PFSK-1 (cell line): ENCODE results near the gene SKP2.

ENCODE experiments used
- FOXP2 ChIP-seq: optimal IDR thresholded peaks from 2 replicates; pipeline ENCODE3; 2011; ENCODE audit warnings: borderline replicate concordance, control low read depth, inconsistent platforms; ENCODE audit not compliant: insufficient read depth; ENCODE audit errors: extremely low read length, extremely low read depth
- POLR2AphosphoS5 ChIP-seq: IDR thresholded peaks from 2 replicates; pipeline ENCODE4 v1.6.1; 2012; ENCODE audit warnings: low read depth, mild to moderate bottlenecking, control low read depth, low read length, moderate library complexity
- SIN3A ChIP-seq: IDR thresholded peaks from 2 replicates; pipeline ENCODE4 v1.6.1; 2012; ENCODE audit warnings: mild to moderate bottlenecking, low read length, moderate library complexity, borderline replicate concordance; ENCODE audit not compliant: insufficient read depth
- TAF1 ChIP-seq: IDR thresholded peaks from 2 replicates; pipeline ENCODE4 v1.6.1; 2012; ENCODE audit warnings: low read length, control low read depth, borderline replicate concordance; ENCODE audit not compliant: insufficient read depth
- TF ChIP-seq, protein P1 (sequence below), 2 experiments: IDR thresholded peaks; 2 replicates each; pipeline versions ENCODE4 v1.6.1 to v1.8.0; 2011 to 2012; ENCODE audit warnings: low read depth in 2 of 2, low read length in 2 of 2, control low read depth in 1 of 2, inconsistent platforms in 1 of 2, mild to moderate bottlenecking in 1 of 2, moderate library complexity in 1 of 2; ENCODE audit not compliant: insufficient read depth in 1 of 2

SKP2 gene

DNA sequence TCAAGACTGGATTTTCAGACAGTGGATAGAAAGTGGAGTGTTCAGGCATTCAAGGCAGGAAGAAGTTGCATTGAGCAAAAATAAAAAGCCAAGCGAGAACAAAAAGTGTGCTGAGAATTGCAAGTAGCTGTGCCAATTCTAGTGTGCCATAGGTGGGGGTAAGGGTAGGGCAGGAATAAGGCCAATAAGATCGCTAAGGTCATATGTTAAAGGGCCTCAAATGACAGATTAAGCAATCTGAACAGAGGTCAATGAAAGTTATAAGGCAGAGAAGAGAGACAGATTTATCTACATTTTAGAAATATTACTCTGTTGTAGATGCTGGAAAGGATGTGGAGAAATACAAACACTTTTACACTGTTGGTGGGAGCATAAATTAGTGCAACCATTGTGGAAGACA is 53.4 kb downstream of the SKP2 start:
- TF ChIP-seq, protein P1, sequence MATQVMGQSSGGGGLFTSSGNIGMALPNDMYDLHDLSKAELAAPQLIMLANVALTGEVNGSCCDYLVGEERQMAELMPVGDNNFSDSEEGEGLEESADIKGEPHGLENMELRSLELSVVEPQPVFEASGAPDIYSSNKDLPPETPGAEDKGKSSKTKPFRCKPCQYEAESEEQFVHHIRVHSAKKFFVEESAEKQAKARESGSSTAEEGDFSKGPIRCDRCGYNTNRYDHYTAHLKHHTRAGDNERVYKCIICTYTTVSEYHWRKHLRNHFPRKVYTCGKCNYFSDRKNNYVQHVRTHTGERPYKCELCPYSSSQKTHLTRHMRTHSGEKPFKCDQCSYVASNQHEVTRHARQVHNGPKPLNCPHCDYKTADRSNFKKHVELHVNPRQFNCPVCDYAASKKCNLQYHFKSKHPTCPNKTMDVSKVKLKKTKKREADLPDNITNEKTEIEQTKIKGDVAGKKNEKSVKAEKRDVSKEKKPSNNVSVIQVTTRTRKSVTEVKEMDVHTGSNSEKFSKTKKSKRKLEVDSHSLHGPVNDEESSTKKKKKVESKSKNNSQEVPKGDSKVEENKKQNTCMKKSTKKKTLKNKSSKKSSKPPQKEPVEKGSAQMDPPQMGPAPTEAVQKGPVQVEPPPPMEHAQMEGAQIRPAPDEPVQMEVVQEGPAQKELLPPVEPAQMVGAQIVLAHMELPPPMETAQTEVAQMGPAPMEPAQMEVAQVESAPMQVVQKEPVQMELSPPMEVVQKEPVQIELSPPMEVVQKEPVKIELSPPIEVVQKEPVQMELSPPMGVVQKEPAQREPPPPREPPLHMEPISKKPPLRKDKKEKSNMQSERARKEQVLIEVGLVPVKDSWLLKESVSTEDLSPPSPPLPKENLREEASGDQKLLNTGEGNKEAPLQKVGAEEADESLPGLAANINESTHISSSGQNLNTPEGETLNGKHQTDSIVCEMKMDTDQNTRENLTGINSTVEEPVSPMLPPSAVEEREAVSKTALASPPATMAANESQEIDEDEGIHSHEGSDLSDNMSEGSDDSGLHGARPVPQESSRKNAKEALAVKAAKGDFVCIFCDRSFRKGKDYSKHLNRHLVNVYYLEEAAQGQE (IDR thresholded peaks at IDR 0.05; ENCODE audit: insufficient read depth in 1 of 2, low read depth in 2 of 2, low read length in 2 of 2): no peak
- TF ChIP-seq TAF1: no peak
- TF ChIP-seq POLR2AphosphoS5: no peak
- TF ChIP-seq FOXP2: no peak
- no peak for TF ChIP-seq SIN3A

DNA sequence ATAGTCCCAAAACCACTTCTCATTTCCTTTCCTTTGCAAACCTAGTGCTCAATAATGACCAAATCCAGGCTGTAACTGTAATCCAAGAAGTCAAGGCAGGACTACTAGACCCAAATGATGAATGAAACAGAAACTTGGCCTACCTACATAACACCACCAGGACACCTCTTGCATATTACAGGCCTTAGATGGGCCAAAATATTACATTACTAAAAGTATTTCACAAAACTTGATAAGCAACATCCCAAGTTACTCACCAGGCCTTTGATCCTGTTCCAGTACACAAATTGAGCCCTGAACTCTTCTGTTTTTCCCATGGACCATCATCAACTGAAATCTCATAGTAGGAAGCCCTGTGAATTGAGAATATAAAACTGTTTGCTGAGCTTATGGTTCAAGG is 55.0 kb downstream of the SKP2 start:
- TF ChIP-seq, protein P1 (IDR thresholded peaks at IDR 0.05; ENCODE audit: insufficient read depth in 1 of 2, low read depth in 2 of 2, low read length in 2 of 2): no peak
- TF ChIP-seq POLR2AphosphoS5 (no peak), FOXP2 (no peak), TAF1 (no peak), SIN3A (no peak)

DNA sequence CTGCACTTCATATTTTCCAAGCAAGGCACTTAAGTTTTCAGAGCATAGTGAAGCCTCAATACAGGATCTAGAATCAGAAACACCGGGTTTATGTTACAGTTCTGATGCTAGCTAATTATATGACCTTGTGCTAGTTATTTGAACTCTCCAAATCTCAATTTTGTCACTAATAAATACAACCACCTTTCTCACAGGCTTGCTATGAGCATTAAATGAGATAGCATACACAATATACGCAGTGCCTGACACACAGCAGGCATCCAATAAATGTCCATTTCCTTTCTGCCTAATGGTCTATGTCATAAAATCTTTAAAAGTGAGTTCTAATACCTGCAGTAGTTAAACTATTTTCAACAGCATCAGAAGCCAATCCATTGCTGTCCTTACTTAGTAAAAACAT is 56.9 kb downstream of the SKP2 start:
- no peak for TF ChIP-seq TAF1
- no peak for TF ChIP-seq FOXP2
- no peak for TF ChIP-seq POLR2AphosphoS5
- TF ChIP-seq, protein P1 (IDR thresholded peaks at IDR 0.05; ENCODE audit: insufficient read depth in 1 of 2, low read depth in 2 of 2, low read length in 2 of 2): no peak
- no peak for TF ChIP-seq SIN3A

DNA sequence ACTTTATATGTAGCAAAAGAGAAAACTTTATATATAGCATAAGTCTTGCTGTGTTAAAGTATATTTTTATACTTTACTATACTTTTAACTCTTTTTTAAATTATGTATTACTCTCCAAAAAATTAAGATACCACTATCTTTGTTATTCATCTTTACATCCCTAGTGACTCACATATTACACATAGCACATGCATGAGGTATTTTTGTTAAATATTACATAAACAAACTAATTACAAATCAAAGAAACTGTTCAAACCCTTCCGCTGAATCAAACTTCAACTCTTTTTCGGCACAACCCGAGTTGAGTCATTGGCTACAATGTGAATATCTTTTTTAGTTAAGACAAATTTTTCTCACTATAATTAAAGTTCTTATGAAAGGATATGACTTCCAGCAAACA is 57.8 kb downstream of the SKP2 start:
- TF ChIP-seq SIN3A (no peak), FOXP2 (no peak), TAF1 (no peak), POLR2AphosphoS5 (no peak)
- TF ChIP-seq, protein P1 (IDR thresholded peaks at IDR 0.05; ENCODE audit: insufficient read depth in 1 of 2, low read depth in 2 of 2, low read length in 2 of 2): no peak

DNA sequence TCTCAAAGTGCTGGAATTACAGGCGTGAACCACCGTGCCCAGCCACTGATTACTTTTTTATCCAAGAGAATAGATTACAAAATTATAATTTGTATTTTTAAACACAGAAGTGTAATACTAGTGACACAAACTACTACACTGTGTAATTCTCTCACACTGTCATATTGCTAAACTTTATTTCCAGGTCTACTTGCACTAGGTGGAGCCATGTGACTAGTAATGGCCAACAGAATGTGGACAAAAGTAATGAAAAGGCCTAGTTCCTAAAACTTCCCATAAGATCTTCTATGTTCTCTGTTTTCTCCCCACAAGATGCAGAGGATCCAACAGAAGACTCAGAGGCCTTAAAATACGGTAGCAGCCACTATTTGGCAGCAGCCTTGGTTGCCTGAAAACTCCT is 62.5 kb downstream of the SKP2 start:
- TF ChIP-seq SIN3A (no peak), FOXP2 (no peak), POLR2AphosphoS5 (no peak), TAF1 (no peak)
- TF ChIP-seq, protein P1 (IDR thresholded peaks at IDR 0.05; ENCODE audit: insufficient read depth in 1 of 2, low read depth in 2 of 2, low read length in 2 of 2): no peak
